Astrocyte of the spinal cord (primary cell): ENCODE results near the gene PRKG1.

Experiments
- DNase-seq: peaks from one replicate; pipeline ENCODE4 v3.0.0; 2011; ENCODE audit warnings: low read depth, low spot score
- H3K4me3 ChIP-seq: 2 replicates; pipeline ENCODE4 v1.5.1; 2011; ENCODE audit warnings: low read depth, mild to moderate bottlenecking, low read length, moderate library complexity
- CTCF ChIP-seq: IDR thresholded peaks from 2 replicates; pipeline ENCODE4 v1.5.1; 2012; ENCODE audit warnings: low read depth, mild to moderate bottlenecking, low read length, inconsistent platforms
- in situ Hi-C: cut with HindIII; loops from 2 replicates; pipeline ENCODE4 v1.10.0; 2017; ENCODE audit warnings: low sequenced_read_pairs

The PRKG1 gene

GRCh38 chr10:51875610-51876009 is 801.3 kb downstream of the PRKG1 start:
- in situ Hi-C loops = no loop called here
- TF ChIP-seq CTCF = no peak
- no peak for DNase-seq
- H3K4me3 ChIP-seq = no peak overlapping the region

- H3K4me3 ChIP-seq = no peak overlapping the region
- in situ Hi-C loops = no loop called here
- no peak for TF ChIP-seq CTCF
- DNase-seq = no peak
These were observed 802.2 kb downstream of the PRKG1 start for GRCh38 chr10:51876503-51876902.

GRCh38 chr10:51876979-51877378 is 802.7 kb downstream of the PRKG1 start:
- TF ChIP-seq CTCF = no peak
- no peak overlapping the region for H3K4me3 ChIP-seq
- in situ Hi-C loops = no loop called here
- no peak for DNase-seq

GRCh38 chr10:51877636-51878035 is 803.3 kb downstream of the PRKG1 start:
- TF ChIP-seq CTCF = no peak
- no peak for DNase-seq
- in situ Hi-C loops = no loop called here
- H3K4me3 ChIP-seq = no peak overlapping the region

GRCh38 chr10:51878695-51879094 is 804.4 kb downstream of the PRKG1 start:
- in situ Hi-C loops = no loop called here
- no peak for DNase-seq
- no peak for TF ChIP-seq CTCF
- no peak overlapping the region for H3K4me3 ChIP-seq

GRCh38 chr10:51879238-51879637 is 805.0 kb downstream of the PRKG1 start:
- in situ Hi-C loops = no loop called here
- peak; percentile 97 for DNase-seq
- H3K4me3 ChIP-seq = no peak overlapping the region

More at GRCh38 chr10:51879238-51879637, 805.0 kb downstream of the PRKG1 start:
- no peak for TF ChIP-seq CTCF
